Limb (tissue), 2 donors: Measurements from ENCODE around the gene BLOC1S1.

Experiments
- DNase-seq, 2 donors: peaks; one replicate each; pipeline ENCODE4 v3.0.0-alpha.2; 2016; ENCODE audit errors: extremely low spot score in 2 of 2

BLOC1S1 gene

GRCh38 chr12:55694188-55694515, 21.7 kb upstream of the BLOC1S1 start:
- DNase-seq: no peak

DNA sequence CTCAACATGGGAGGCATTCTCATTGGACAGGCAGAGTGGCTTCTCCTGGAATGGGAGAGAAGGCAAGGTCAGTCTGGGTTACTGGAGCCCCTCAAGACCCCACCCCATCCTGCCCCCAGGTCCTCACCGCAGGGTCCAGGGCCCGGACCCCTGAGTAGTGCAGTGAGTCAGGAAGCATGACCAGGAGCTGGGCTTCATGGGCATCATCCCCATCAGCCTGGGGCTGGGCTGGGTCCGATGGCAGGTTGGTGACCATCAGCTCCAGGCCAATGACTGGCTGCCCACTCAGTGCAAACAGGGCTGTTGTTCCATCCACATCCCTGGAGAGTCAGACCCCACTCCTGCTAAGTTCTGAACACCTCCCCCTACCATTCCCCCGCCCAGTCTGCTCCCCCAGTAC, 21.2 kb upstream of the BLOC1S1 start:
- DNase-seq: no peak

DNA sequence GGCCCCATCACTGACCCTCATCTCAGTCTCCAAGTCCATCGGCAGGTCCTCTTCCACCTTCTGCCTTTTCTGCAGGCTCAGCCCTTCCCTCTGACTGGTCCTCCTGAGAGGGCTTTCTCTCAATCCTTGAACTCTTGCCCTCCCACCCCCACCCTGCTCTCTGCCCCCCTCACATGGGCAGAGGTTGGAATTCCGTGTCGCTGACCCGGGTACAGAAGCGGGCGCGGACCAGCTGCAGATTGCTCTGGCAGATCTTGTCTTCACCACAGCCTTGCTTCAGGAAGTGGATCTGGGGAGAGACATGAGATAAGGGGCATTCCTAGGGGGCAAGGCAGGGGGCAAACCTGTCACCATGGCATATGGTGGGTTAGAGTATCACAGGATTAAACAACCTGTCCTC, 20.5 kb upstream of the BLOC1S1 start:
- no peak for DNase-seq

DNA sequence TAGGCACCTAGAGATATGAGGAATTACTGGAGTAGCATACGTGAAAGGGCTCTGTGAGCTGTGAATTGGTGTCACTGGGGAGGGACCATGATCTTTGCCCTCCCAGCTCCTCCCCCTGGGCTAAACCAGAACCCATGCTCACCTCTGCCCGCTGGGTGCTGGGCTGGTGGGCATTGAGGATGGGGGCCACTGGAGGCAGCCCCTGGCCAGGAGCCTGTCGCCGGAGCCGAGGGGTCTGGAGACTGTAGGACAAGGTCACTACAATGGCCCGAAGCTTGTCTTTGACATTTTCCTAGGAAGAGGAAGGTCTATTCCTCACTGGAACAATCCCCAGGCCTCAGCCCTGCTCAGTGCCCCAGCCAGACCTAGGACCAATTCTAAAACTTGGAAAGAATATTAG, 19.7 kb upstream of the BLOC1S1 start:
- no peak for DNase-seq

DNA sequence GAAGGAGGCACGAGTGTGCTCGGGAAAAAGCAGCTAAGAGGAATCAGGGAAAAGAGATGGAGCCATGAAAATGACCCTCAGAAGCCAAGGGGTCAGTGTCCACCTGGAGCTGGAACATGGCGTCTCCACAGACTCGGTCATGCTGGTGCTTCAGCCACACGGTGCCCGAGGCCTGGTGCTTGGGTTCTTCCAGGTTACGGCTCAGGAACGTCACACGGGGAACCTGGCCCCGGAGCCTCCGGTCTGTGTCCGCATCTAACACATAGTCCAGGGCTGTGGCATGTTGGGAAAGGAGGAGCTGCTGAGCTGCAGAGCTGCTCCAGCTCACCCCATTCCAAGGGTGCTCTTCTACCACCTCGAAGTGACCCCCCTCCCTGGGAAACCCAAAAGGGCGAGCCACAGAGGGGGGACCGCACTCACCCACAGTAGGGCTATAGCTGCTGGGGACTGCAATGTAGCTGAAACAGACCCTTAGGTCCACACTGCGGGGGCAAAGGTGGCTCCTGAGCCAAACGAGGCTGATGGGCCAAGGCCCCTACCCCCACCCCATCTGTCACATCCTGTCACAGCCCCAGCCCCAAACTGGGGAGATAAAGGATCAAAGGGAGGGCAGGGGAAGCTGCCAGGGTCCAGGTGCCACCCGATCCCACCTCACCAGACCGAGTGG, 18.9 kb upstream of the BLOC1S1 start:
- DNase-seq: no peak

- no peak for DNase-seq
Measured at GRCh38 chr12:55697686-55698085, 18.2 kb upstream of the BLOC1S1 start.

- no peak for DNase-seq
Measured at GRCh38 chr12:55698241-55698955, 17.4 kb upstream of the BLOC1S1 start.

DNA sequence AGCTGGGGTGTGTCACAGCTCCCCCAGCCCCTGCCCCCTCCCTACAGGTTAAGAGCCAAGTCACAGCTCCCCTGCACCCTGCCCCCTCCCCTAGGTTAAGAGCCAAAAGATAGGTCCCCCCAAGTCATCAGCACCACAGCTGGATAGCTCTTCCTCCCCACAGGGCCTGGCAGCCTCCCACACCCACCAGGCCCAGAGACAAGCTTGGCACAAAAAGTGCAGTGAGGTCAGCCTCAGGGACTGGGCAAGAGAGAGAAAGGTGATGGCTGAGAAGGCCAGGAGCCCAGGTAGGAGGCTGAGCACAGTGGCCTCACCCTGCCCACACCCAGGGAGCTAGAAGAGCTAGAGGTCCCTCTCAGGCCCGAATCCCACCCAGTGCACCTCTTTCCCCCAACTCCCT, 16.9 kb upstream of the BLOC1S1 start:
- no peak for DNase-seq

GRCh38 chr12:55699471-55700055, 16.3 kb upstream of the BLOC1S1 start:
- DNase-seq: no peak

DNA sequence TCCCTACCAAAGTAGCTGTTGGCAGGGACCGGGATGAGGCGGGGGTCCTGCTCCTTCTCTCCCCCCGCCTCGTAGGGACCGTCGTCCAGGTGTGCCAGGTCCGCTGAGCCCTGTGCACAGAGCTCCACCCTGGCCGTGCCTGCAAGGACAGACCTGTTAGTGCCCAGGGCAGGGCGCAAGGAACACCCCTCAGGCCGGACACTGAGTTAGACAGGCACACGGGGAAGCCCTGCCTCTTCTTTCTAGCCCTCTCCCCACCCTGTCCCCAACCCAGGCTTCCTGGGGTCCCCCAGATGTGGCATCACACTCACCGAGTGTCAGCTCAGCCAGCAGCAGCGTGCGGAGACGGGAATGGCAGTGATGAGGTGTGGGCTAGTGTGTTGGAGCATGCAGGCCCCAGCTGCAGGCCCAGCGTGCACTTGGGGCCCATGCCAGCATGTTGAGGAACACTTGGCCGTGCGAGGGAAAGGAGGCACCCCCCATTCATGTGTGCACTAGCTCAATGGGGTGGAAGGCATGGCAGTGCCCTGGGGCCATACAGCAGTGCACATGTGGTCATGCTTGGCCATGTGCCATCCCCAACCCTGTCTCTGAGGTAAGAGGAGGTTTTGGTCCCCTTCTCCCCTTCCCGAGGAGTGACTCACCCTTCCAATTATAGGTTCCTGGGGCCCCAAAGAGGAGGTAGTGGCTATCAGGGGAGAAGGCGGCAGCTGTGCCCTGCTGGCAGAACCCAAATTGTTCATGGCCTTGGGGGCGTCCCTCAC, 15.4 kb upstream of the BLOC1S1 start:
- DNase-seq: no peak

DNA sequence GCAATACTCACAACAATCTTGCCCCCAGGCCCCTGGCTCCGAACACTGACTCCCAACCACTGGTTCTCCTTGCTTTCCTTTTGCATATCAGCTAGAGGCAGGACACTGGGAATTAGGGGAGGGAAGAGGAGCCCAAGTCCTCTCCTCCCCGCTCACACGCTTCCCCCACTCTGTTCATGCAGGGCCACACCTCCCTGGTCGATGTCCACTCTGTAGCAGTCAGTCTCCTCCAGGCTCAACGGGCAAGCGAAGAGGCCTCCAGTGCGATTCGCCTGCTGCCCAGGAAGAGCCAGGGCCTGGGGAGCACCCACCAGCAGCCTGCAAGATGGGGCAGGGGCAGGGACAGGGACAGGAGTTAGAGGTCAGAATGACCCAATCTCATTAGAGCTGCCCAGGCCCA, 13.0 kb upstream of the BLOC1S1 start:
- no peak for DNase-seq

DNA sequence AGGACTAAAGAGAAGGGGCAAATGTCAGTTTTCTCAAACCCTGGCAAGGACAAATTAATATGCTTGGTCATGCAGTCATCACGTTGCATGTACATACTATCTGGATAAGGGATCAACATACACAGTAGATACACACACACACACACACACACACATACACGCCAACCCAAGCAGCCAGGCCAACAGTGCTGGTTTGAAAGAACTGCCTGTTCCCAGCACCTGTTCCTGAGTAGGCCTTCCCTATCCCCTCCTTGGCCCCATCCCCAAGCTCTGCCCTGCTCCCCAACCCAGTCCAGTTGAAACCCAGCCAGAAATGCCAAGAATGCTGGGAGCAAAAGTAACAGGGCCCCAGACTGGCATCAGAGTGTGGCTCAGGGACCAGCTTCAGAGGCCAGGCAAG, 12.6 kb upstream of the BLOC1S1 start:
- DNase-seq: peak; percentile 70 to 75

GRCh38 chr12:55703901-55704761, 11.7 kb upstream of the BLOC1S1 start:
- peak; percentile 66 to 74 for DNase-seq

- DNase-seq: no peak
Measured at GRCh38 chr12:55704824-55705718, 10.8 kb upstream of the BLOC1S1 start.

DNA sequence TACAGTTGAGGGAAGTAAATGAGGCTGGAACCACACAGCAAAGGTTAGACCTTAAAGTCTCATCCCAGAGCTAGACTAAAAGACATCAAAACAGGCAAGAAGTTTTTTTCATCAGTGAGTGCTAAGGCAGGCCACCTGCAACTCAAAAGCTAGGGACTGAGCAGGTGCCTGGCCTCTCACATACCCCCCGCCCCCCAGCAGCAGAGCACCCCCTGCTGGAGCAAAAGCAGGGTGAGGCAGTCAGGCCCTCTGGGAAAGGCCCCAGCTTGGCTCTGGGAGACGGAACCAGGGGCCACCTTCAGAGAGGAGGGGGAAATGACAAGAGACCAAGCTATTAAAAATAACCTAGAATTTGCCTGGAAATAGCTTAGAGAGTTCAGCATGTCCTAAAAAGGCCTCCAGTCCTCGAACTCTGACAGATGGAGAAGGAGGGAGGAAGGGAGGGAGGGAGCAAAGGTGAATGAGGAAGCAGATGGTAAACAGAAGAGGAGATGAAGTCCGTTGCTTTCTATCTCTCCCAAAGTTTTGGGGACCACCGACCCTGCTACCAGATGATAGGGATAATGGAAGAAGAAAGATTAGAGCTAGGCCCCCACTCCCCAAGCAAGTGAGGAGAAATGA, 10.0 kb upstream of the BLOC1S1 start:
- DNase-seq: no peak

- no peak for DNase-seq
Measured at GRCh38 chr12:55706568-55707218, 9.2 kb upstream of the BLOC1S1 start.

DNA sequence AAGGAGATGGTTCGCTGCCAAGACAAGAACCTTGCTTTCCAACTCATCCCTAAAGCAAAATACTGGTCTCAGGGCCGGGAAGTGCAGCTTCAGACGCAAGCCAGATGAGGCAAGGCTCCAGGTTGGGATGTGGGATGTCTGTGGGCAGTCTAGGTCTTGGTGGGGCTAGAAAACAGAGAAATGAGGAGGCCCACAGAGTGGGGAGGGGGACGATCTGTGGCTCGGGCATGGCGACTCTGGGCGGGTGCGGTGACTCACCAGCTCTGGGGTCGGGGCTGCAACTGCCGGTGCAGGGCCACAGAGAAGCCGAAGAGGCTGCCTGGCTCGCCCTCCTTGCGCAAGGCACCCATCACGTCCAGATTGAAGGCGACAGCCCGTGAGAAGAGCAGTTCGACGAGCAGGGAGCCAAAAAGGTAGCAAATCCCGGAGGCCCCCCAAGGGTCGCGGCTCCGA, 8.6 kb upstream of the BLOC1S1 start:
- DNase-seq: no peak

GRCh38 chr12:55707841-55708694, 7.8 kb upstream of the BLOC1S1 start, which contains the start of gene ITGA7:
Gene ITGA7, minus strand, starts transcription at chr12:55707904. Its CDS starts 222 bp downstream, at chr12:55707682.
- DNase-seq: peak in 1 of 2 donors; percentile 85
